Keratinocyte (primary cell): ENCODE measurements around the gene SCLY. TPM values are rescaled to one million over a fixed set of nuclear protein-coding genes. Genes with fewer than 3 reads are reported as not detected.

Experiments
- DNase-seq: peaks from one replicate; pipeline ENCODE4 v3.0.0-alpha.2; 2011; ENCODE audit warnings: low read depth, missing footprints, low spot score
- FAIRE-seq: peaks from 2 replicates; lab custom pipeline; 2011; peaks lifted over from hg19 to GRCh38; lab: Jason Lieb, UNC
- H2AFZ ChIP-seq: 2 replicates; pipeline ENCODE4 v1.6.0; 2012; ENCODE audit warnings: low read length, control low read depth, inconsistent platforms; ENCODE audit not compliant: control insufficient read depth
- H3K27ac ChIP-seq: 2 replicates; pipeline ENCODE4 v1.5.1; 2011; ENCODE audit warnings: low read length; ENCODE audit not compliant: control insufficient read depth, insufficient read depth
- H3K27me3 ChIP-seq: 3 replicates; pipeline ENCODE4 v1.6.0; 2011; ENCODE audit warnings: low read length; ENCODE audit not compliant: control insufficient read depth, insufficient read depth; ENCODE audit errors: extremely low read depth
- H3K36me3 ChIP-seq, 2 experiments: 2 replicates in 1 of 2; 3 replicates in 1 of 2; pipeline ENCODE4 v1.5.1; 2011; ENCODE audit warnings: low read length in 2 of 2, mild to moderate bottlenecking in 1 of 2; ENCODE audit not compliant: control insufficient read depth in 2 of 2, insufficient read depth in 2 of 2; ENCODE audit errors: extremely low read depth in 1 of 2
- H3K4me1 ChIP-seq: 3 replicates; pipeline ENCODE4 v1.5.1; 2011; ENCODE audit warnings: low read length; ENCODE audit not compliant: control insufficient read depth, insufficient read depth; ENCODE audit errors: extremely low read depth
- H3K4me2 ChIP-seq: 3 replicates; pipeline ENCODE4 v1.6.0; 2011; ENCODE audit warnings: low read depth, low read length; ENCODE audit not compliant: control insufficient read depth, insufficient read depth; ENCODE audit errors: extremely low read depth
- H3K4me3 ChIP-seq, 3 experiments: fragments of 200-600 bp in 1 of 3; sonication (generic) in 1 of 3; 2 replicates in 2 of 3; 3 replicates in 1 of 3; pipeline ENCODE4 v1.5.1; 2011 to 2016; ENCODE audit warnings: low read length in 3 of 3, mild to moderate bottlenecking in 3 of 3, control low read depth in 2 of 3, inconsistent platforms in 1 of 3, low read depth in 1 of 3, mixed read lengths in 1 of 3, mixed run types in 1 of 3, moderate library complexity in 1 of 3; ENCODE audit not compliant: control insufficient read depth in 2 of 3, insufficient read depth in 2 of 3; ENCODE audit errors: extremely low read depth in 1 of 3
- H3K79me2 ChIP-seq: 2 replicates; pipeline ENCODE4 v1.6.0; 2012; ENCODE audit warnings: low read length; ENCODE audit not compliant: control insufficient read depth, insufficient read depth
- H3K9ac ChIP-seq: 3 replicates; pipeline ENCODE4 v1.6.0; 2011; ENCODE audit warnings: low read length; ENCODE audit not compliant: control insufficient read depth, insufficient read depth; ENCODE audit errors: extremely low read depth
- H3K9me1 ChIP-seq: 3 replicates; pipeline ENCODE4 v1.6.0; 2011; ENCODE audit warnings: low read length; ENCODE audit not compliant: control insufficient read depth, insufficient read depth; ENCODE audit errors: extremely low read depth
- H3K9me3 ChIP-seq: 2 replicates; pipeline ENCODE4 v1.5.1; 2012; ENCODE audit warnings: low read depth, low read length; ENCODE audit not compliant: control insufficient read depth
- H4K20me1 ChIP-seq: 3 replicates; pipeline ENCODE4 v1.6.0; 2011; ENCODE audit warnings: low read length; ENCODE audit not compliant: control insufficient read depth, insufficient read depth; ENCODE audit errors: extremely low read depth
- EZH2 ChIP-seq: IDR thresholded peaks from one replicate; pipeline ENCODE4 v1.6.1; 2012; ENCODE audit warnings: inconsistent platforms, mild to moderate bottlenecking, low read length, moderate library complexity
- dilution Hi-C: fragments of 300-500 bp; cut with MboI; formaldehyde crosslinking; loops from one replicate; pipeline ENCODE4 v1.7.0; 2020; ENCODE audit warnings: low sequenced_read_pairs; ENCODE audit not compliant: extremely low pct_ligation_motif_present
- polyA plus RNA-seq, 5 experiments: library from polyadenylated mRNA; depleted of rRNA in 3 of 5; stranded (reverse) in 3 of 5; stranded (forward) in 1 of 5; unstranded in 1 of 5; fragments of >200 nt; gene quantifications; 1 replicate in 1 of 5; 2 replicates in 3 of 5; 3 replicates in 1 of 5; pipeline versions ENCODE4 v1.2.1 to v1.2.3, GENCODE V29; 2011 to 2012; ENCODE audit warnings: missing spikeins in 2 of 5, low read depth in 1 of 5, low replicate concordance in 1 of 5
- TF ChIP-seq, protein P1 (sequence below), 3 experiments: IDR thresholded peaks in 1 of 3; conservative IDR thresholded peaks in 1 of 3; optimal IDR thresholded peaks in 1 of 3; 2 replicates in 2 of 3; 3 replicates in 1 of 3; pipeline versions ENCODE3 to v1.5.1; 2011; ENCODE audit warnings: low read length in 3 of 3, mild to moderate bottlenecking in 3 of 3, moderate library complexity in 2 of 3, control low read depth in 1 of 3, inconsistent platforms in 1 of 3; ENCODE audit not compliant: insufficient read depth in 2 of 3; ENCODE audit errors: extremely low read depth in 1 of 3

SCLY gene
- polyA plus RNA-seq, 1 donor (not counting 4 experiments of a cell fraction or from before 2014, with no cell fraction given), result 11.8 TPM

DNA sequence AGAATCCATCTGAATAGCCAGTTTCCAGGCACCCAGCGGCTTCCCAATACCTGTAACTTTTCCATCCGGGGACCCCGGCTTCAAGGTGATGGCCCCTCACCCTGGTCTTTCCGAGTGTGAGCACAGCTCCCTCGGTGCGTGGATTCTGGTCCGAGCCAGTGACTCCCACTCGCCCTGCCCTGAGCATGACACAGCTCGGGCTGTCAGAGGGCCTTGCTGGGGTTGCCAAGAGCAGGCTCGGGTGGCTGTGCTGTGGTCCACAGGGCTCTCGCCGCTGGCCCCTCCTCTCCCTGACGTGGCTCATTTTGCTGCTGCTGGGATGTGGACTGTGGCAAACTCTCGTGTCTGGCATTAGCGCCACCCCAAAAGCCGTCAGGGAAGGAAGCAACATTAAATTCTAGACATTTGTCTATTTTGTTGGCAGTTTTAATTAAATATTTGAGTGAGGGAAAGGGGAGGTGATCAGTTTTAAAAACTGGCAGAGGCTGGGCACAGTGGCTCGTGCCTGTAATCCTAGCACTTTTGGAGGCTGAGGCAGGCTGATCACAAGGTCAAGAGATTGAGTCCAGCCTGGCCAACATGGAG lies 33.7 kb downstream of the SCLY start:
- no peak overlapping the region for H3K9ac ChIP-seq
- peaks cover 0 to 2% of the 10 kb centered on the region in 2 experiments for H3K36me3 ChIP-seq
- dilution Hi-C loops, result no loop called here
- no peak for FAIRE-seq
- no peaks in the 10 kb centered on the region for H3K79me2 ChIP-seq
- H2AFZ ChIP-seq, result no peak overlapping the region
- H3K27me3 ChIP-seq, result no peaks in the 10 kb centered on the region
- no peaks in the 10 kb centered on the region for H3K9me3 ChIP-seq
- no peak for DNase-seq
- no peak for TF ChIP-seq EZH2
- no peaks in the 10 kb centered on the region for H4K20me1 ChIP-seq
- H3K4me1 ChIP-seq, result peaks cover 8% of the 10 kb centered on the region
- no peak overlapping the region for H3K4me3 ChIP-seq
- no peak overlapping the region for H3K27ac ChIP-seq
- no peaks in the 10 kb centered on the region for H3K9me1 ChIP-seq
- no peak overlapping the region for H3K4me2 ChIP-seq

DNA sequence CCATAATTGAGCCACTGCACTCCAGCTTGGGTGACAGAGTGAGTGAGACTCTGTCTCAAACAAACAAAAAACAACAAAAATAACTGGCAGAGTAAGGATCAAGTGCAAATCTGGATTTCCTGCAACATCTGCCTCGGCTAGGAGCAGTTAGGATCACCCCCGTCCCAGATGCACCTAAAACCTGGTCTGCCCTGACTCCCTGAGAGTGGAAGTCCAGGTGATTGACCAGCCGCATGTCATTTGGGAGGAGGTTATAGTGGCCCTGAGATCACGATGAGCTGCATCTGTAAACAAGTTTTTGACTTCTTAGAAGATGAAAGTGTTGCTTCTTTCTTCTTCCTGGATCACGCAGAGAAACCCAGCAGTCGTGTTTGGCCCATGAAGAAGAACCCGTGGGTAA lies 34.3 kb downstream of the SCLY start:
- Histone ChIP-seq H3K9me1 (no peaks in the 10 kb centered on the region), H3K4me2 (no peak overlapping the region), H3K36me3 (peaks cover 0 to 2% of the 10 kb centered on the region in 2 experiments), H3K4me1 (peaks cover 8% of the 10 kb centered on the region), H3K27me3 (no peaks in the 10 kb centered on the region), H3K79me2 (no peaks in the 10 kb centered on the region), H3K9ac (no peak overlapping the region), H4K20me1 (no peaks in the 10 kb centered on the region), H2AFZ (no peak overlapping the region), H3K4me3 (no peak overlapping the region), H3K27ac (no peak overlapping the region), H3K9me3 (no peaks in the 10 kb centered on the region)
- DNase-seq (no peak), FAIRE-seq (no peak)
- no peak for TF ChIP-seq EZH2
- TF ChIP-seq, protein P1, sequence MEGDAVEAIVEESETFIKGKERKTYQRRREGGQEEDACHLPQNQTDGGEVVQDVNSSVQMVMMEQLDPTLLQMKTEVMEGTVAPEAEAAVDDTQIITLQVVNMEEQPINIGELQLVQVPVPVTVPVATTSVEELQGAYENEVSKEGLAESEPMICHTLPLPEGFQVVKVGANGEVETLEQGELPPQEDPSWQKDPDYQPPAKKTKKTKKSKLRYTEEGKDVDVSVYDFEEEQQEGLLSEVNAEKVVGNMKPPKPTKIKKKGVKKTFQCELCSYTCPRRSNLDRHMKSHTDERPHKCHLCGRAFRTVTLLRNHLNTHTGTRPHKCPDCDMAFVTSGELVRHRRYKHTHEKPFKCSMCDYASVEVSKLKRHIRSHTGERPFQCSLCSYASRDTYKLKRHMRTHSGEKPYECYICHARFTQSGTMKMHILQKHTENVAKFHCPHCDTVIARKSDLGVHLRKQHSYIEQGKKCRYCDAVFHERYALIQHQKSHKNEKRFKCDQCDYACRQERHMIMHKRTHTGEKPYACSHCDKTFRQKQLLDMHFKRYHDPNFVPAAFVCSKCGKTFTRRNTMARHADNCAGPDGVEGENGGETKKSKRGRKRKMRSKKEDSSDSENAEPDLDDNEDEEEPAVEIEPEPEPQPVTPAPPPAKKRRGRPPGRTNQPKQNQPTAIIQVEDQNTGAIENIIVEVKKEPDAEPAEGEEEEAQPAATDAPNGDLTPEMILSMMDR (optimal IDR thresholded peaks at IDR 0.05 in 1 of 3, IDR thresholded peaks at IDR 0.05 in 1 of 3, conservative IDR thresholded peaks at IDR 0.05 in 1 of 3; ENCODE audit: extremely low read depth in 1 of 3, insufficient read depth in 2 of 3, low read length in 3 of 3), result no peak
- dilution Hi-C loops, result no loop called here
